HL-60 (cell line): Measurements from ENCODE around the gene SH3RF1.

ENCODE experiments used
- DNase-seq, 2 experiments: peaks; one replicate each; pipeline ENCODE4 v3.0.0-alpha.2; 2010 to 2020; ENCODE audit warnings: low read depth in 1 of 2, low spot score in 1 of 2
- H3K27ac ChIP-seq: fragments of 250-450 bp; sonication (Bioruptor Pico); replicated peaks from 2 replicates; pipeline ENCODE4 v1.5.1; 2020; ENCODE audit warnings: mild to moderate bottlenecking, moderate library complexity
- H3K27me3 ChIP-seq: fragments of 250-450 bp; sonication (Bioruptor Pico); 2 replicates; pipeline ENCODE4 v1.5.1; 2021; ENCODE audit warnings: mild to moderate bottlenecking, moderate library complexity; ENCODE audit not compliant: insufficient read depth, poor library complexity, severe bottlenecking
- H3K4me3 ChIP-seq: replicated peaks from 2 replicates; pipeline ENCODE4 v1.5.1; 2011; ENCODE audit warnings: mild to moderate bottlenecking, control low read depth, low read length; ENCODE audit not compliant: insufficient read depth
- CTCF ChIP-seq: IDR thresholded peaks from one replicate; pipeline ENCODE4 v1.5.1; 2011; ENCODE audit warnings: low read length, control low read depth, inconsistent platforms; ENCODE audit not compliant: insufficient read depth
- GABPA ChIP-seq: IDR thresholded peaks from 2 replicates; pipeline ENCODE4 v1.6.1; 2012; ENCODE audit warnings: low read depth
- POLR2AphosphoS5 ChIP-seq: IDR thresholded peaks from 2 replicates; pipeline ENCODE4 v1.6.1; 2012; ENCODE audit warnings: low read depth
- SPI1 ChIP-seq: IDR thresholded peaks from 2 replicates; pipeline ENCODE4 v1.6.1; 2012; ENCODE audit warnings: low read depth, mild to moderate bottlenecking, borderline replicate concordance
- TF ChIP-seq, protein P1 (sequence below): IDR thresholded peaks from 2 replicates; pipeline ENCODE4 v1.6.1; 2012; ENCODE audit warnings: low read depth; ENCODE audit not compliant: insufficient replicate concordance

SH3RF1 gene

DNA sequence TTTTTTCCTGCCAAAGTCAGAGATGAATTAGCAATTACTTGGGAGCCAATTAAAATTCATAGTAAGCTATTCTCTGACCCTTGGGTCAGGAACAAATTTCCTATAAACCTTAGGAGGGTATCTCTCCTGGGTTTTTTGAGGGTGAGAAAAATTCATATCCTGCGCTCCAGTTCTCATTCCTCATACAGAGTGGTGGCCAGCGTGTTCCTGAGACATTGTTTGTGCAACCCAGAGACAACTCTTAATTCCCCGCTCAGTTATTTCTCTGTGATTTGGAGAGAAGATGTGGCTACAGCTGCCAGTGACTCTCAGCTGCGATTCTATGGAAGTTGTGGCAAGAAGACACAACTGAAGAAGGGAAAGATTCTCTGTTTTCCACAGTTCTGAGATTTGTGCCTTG is 222.8 kb downstream of the SH3RF1 start:
- Histone ChIP-seq H3K27ac (no peak overlapping the region), H3K4me3 (no peak overlapping the region), H3K27me3 (no peaks in the 10 kb centered on the region)
- no peak for TF ChIP-seq POLR2AphosphoS5
- no peak for TF ChIP-seq SPI1
- TF ChIP-seq GABPA, result no peak
- TF ChIP-seq, protein P1, sequence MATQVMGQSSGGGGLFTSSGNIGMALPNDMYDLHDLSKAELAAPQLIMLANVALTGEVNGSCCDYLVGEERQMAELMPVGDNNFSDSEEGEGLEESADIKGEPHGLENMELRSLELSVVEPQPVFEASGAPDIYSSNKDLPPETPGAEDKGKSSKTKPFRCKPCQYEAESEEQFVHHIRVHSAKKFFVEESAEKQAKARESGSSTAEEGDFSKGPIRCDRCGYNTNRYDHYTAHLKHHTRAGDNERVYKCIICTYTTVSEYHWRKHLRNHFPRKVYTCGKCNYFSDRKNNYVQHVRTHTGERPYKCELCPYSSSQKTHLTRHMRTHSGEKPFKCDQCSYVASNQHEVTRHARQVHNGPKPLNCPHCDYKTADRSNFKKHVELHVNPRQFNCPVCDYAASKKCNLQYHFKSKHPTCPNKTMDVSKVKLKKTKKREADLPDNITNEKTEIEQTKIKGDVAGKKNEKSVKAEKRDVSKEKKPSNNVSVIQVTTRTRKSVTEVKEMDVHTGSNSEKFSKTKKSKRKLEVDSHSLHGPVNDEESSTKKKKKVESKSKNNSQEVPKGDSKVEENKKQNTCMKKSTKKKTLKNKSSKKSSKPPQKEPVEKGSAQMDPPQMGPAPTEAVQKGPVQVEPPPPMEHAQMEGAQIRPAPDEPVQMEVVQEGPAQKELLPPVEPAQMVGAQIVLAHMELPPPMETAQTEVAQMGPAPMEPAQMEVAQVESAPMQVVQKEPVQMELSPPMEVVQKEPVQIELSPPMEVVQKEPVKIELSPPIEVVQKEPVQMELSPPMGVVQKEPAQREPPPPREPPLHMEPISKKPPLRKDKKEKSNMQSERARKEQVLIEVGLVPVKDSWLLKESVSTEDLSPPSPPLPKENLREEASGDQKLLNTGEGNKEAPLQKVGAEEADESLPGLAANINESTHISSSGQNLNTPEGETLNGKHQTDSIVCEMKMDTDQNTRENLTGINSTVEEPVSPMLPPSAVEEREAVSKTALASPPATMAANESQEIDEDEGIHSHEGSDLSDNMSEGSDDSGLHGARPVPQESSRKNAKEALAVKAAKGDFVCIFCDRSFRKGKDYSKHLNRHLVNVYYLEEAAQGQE, result no peak
- TF ChIP-seq CTCF, result no peak
- DNase-seq, result no peak

GRCh38 chr4:169045862-169046584 is 224.7 kb downstream of the SH3RF1 start:
- H3K27ac ChIP-seq, result no peak overlapping the region
- H3K4me3 ChIP-seq, result no peak overlapping the region
- H3K27me3 ChIP-seq, result no peaks in the 10 kb centered on the region
- no peak for DNase-seq
- no peak for TF ChIP-seq SPI1
- no peak for TF ChIP-seq GABPA
- no peak for TF ChIP-seq POLR2AphosphoS5
- TF ChIP-seq CTCF, result no peak

- Histone ChIP-seq H3K4me3 (no peak overlapping the region), H3K27me3 (no peaks in the 10 kb centered on the region), H3K27ac (no peak overlapping the region)
- no peak for TF ChIP-seq GABPA
- DNase-seq, result no peak
Measured at GRCh38 chr4:169044714-169045447, 225.9 kb downstream of the SH3RF1 start.
